ENCODE results near the gene KRTAP4-3.
"Not testable (repeated sequence)": the region's sequence is repeated elsewhere in the genome, so short reads cannot be mapped to it uniquely, and the experiment has no call there.

The KRTAP4-3 gene

GRCh38 chr17:41153856-41154255, 14.2 kb downstream of the KRTAP4-3 start:
- no peak for TF ChIP-seq CTCF (conservative IDR thresholded peaks at IDR 0.05; ENCODE audit: low read depth)
- no peak for DNase-seq (ENCODE audit: low spot score)
- ChIA-PET POLR2A (ENCODE audit: low non-redundant PET) (no interaction called here), CTCF (no interaction called here)
- no peak overlapping the region for H3K27ac ChIP-seq

- no peak for TF ChIP-seq CTCF (conservative IDR thresholded peaks at IDR 0.05; ENCODE audit: low read depth)
- H3K27ac ChIP-seq = no peak overlapping the region
- CTCF ChIA-PET = no interaction called here
- no peak for DNase-seq (ENCODE audit: low spot score)
- POLR2A ChIA-PET (ENCODE audit: low non-redundant PET) = no interaction called here
Measured at GRCh38 chr17:41151525-41151924, 16.5 kb downstream of the KRTAP4-3 start.

GRCh38 chr17:41150026-41150425, 18.0 kb downstream of the KRTAP4-3 start:
- H3K27ac ChIP-seq = no peak overlapping the region
- no peak for DNase-seq (ENCODE audit: low spot score)
- POLR2A ChIA-PET (ENCODE audit: low non-redundant PET) = no interaction called here
- CTCF ChIA-PET = interaction anchor here (0.6 kb wide), 1 partner anchor 516 kb away, joined by 3 read pairs; no protein-coding TSS in a partner anchor
- TF ChIP-seq CTCF (conservative IDR thresholded peaks at IDR 0.05; ENCODE audit: low read depth) = no peak

GRCh38 chr17:41149652-41149985, 18.4 kb downstream of the KRTAP4-3 start, which contains the start of gene KRTAP4-5:
Gene KRTAP4-5, minus strand, starts transcription at chr17:41149825. Its CDS starts 58 bp downstream, at chr17:41149767.
- ChIA-PET POLR2A (ENCODE audit: low non-redundant PET) (no interaction called here), CTCF (interaction anchor here (0.6 kb wide), 1 partner anchor 516 kb away, joined by 3 read pairs; no protein-coding TSS in a partner anchor)
- no peak within 1 kb of the TSS for H3K27ac ChIP-seq
- TF ChIP-seq CTCF (conservative IDR thresholded peaks at IDR 0.05; ENCODE audit: low read depth) = no peak
- DNase-seq (ENCODE audit: low spot score) = no peak

- POLR2A ChIA-PET (ENCODE audit: low non-redundant PET); H3K27ac ChIP-seq; DNase-seq (ENCODE audit: low spot score): not testable (repeated sequence)
- CTCF ChIA-PET = interaction anchor here (0.6 kb wide), 1 partner anchor 517 kb away, joined by 3 read pairs; no protein-coding TSS in a partner anchor
Measured at GRCh38 chr17:41148971-41149651, 18.9 kb downstream of the KRTAP4-3 start.

GRCh38 chr17:41147531-41148204, 20.4 kb downstream of the KRTAP4-3 start:
- ChIA-PET POLR2A (ENCODE audit: low non-redundant PET) (no interaction called here), CTCF (no interaction called here)
- DNase-seq (ENCODE audit: low spot score) = no peak
- no peak for TF ChIP-seq CTCF (conservative IDR thresholded peaks at IDR 0.05; ENCODE audit: low read depth)
- no peak overlapping the region for H3K27ac ChIP-seq

GRCh38 chr17:41145261-41145660, 22.8 kb downstream of the KRTAP4-3 start:
- DNase-seq (ENCODE audit: low spot score) = no peak
- no peak for TF ChIP-seq CTCF (conservative IDR thresholded peaks at IDR 0.05; ENCODE audit: low read depth)
- CTCF ChIA-PET = no interaction called here
- H3K27ac ChIP-seq = no peak overlapping the region
- POLR2A ChIA-PET (ENCODE audit: low non-redundant PET) = no interaction called here
